ENCODE results near the gene CCDC102A. TPM values are rescaled to one million over a fixed set of nuclear protein-coding genes. Genes with fewer than 3 reads are reported as not detected.

The CCDC102A gene
- total and polyA plus RNA-seq, 2 donors, result 6.8 to 8.7 TPM

DNA sequence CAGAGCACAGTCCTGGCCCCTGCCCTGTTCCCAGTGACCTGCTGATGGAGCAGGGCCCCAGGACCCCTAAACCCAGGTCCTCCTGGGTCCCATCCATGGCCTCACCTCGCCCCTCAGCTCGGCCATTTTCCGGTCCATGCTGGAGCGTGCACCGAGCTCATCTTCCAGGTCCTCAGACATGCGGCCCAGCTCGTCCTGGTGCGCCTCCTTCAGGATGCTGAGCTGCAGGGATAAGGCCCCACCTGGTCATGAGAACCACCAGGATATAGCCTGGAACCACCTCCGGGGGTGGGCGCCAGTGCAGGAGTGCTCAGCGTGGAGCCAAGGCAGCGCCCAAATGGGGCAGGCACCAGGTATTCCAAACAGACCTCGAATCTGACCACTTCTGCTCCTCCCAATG lies 17.9 kb downstream of the CCDC102A start:
- H3K9me3 ChIP-seq (ENCODE audit: control insufficient read depth in 2 of 2, insufficient read depth in 1 of 2, low read length in 1 of 2), result no peaks in the 10 kb centered on the region
- no peaks in the 10 kb centered on the region for H3K27me3 ChIP-seq (ENCODE audit: control insufficient read depth in 2 of 2, insufficient read depth in 1 of 2, low read length in 1 of 2)
- peaks cover 0 to 15% of the 10 kb centered on the region in 2 donors for H3K4me1 ChIP-seq (ENCODE audit: control insufficient read depth in 2 of 2, insufficient read depth in 2 of 2, low read length in 2 of 2)
- no peak for DNase-seq (ENCODE audit: low read depth in 6 of 9, low spot score in 9 of 9)
- no peak overlapping the region for H3K27ac ChIP-seq (ENCODE audit: low read depth in 1 of 2, low read length in 1 of 2)
- H3K4me3 ChIP-seq (ENCODE audit: low read length in 2 of 2), result no peak overlapping the region
- peaks cover 20 to 24% of the 10 kb centered on the region in 2 donors for H3K36me3 ChIP-seq (ENCODE audit: control insufficient read depth in 2 of 2, insufficient read depth in 2 of 2, low read length in 1 of 2)
- WGBS, result 97% methylated on average over 13 of the region's 13 CpGs

DNA sequence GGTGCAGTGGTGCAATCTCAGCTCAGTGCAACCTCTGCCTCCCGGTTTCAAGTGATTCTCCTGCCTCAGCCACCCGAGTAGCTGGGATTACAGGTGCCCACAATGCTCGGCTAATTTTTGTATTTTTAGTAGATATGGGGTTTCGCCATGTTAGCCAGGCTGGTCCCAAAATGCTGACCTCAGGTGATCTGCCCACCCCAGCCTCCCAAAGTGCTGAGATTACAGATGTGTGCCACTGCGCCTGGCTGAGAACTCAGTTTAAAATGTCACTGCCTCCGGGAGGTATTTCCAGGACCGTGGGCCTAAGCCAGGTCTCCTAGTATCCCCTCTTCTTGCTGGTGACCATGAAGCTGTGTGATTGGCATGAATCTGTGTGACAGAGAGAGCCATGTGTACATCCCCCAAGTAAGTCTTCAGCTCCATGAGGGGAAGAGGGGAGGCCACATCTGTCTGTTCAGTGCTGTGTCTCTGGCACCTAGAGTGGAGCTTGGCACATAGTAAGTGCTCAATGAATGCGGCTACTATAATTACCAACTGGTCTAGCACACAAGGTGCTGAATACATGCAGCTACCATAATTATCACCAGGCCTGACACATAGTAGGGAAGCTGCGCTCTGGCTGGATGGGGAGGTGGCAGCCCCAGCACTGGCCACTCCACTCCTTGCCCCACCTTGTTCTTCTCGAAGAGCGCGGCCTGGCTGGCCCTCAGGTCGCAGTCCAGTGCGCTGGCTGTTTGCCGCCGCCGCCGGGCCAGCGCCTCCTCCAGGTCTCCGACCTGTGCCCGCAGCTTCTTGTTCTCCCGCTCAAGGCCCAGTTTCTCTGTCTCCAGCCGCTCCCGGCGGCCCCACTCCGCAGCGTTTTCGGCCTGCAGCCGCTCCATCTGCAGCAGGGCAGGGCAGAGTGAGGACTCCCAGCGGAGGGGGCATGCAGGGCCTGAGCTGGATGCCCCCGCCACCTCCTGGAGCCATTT lies 18.7 kb downstream of the CCDC102A start:
- 99% methylated on average over 31 of the region's 31 CpGs for WGBS
- DNase-seq (ENCODE audit: low read depth in 6 of 9, low spot score in 9 of 9), result no peak

DNA sequence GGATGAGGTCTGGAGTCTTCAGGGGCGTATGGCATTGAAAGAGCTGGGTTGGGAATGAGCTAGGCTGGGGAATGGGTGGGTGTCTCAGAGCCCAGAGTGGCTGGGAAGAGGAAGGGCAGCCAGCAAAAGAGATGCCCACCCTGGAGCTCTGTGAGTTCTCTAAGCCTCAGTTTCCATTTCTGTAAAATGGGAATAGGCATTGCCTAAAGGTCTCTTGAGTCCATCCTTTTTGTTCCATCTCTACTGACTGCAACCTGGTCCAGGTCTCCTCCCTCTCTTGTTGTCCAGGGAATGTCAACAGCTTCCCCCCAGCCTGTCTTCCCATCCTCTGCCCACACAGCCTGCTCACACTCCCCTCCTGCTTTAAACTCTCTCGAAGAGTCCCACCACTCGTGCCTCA lies 19.6 kb downstream of the CCDC102A start:
- H3K9me3 ChIP-seq (ENCODE audit: control insufficient read depth in 2 of 2, insufficient read depth in 1 of 2, low read length in 1 of 2), result no peaks in the 10 kb centered on the region
- H3K27me3 ChIP-seq (ENCODE audit: control insufficient read depth in 2 of 2, insufficient read depth in 1 of 2, low read length in 1 of 2), result no peaks in the 10 kb centered on the region
- DNase-seq (ENCODE audit: low read depth in 6 of 9, low spot score in 9 of 9), result no peak
- 96% methylated on average over 3 of the region's 3 CpGs for WGBS
- no peak overlapping the region for H3K4me3 ChIP-seq (ENCODE audit: low read length in 2 of 2)
- H3K27ac ChIP-seq (ENCODE audit: low read depth in 1 of 2, low read length in 1 of 2), result no peak overlapping the region
- peaks cover 31 to 33% of the 10 kb centered on the region in 2 donors for H3K36me3 ChIP-seq (ENCODE audit: control insufficient read depth in 2 of 2, insufficient read depth in 2 of 2, low read length in 1 of 2)
- H3K4me1 ChIP-seq (ENCODE audit: control insufficient read depth in 2 of 2, insufficient read depth in 2 of 2, low read length in 2 of 2), result peaks cover 0 to 2% of the 10 kb centered on the region in 2 donors

More for the DNA sequence above, 18.7 kb downstream of the CCDC102A start:
- H3K27ac ChIP-seq (ENCODE audit: low read depth in 1 of 2, low read length in 1 of 2), result no peak overlapping the region
- no peaks in the 10 kb centered on the region for H3K9me3 ChIP-seq (ENCODE audit: control insufficient read depth in 2 of 2, insufficient read depth in 1 of 2, low read length in 1 of 2)
- H3K36me3 ChIP-seq (ENCODE audit: control insufficient read depth in 2 of 2, insufficient read depth in 2 of 2, low read length in 1 of 2), result peaks cover 24 to 31% of the 10 kb centered on the region in 2 donors
- H3K4me3 ChIP-seq (ENCODE audit: low read length in 2 of 2), result no peak overlapping the region
- H3K27me3 ChIP-seq (ENCODE audit: control insufficient read depth in 2 of 2, insufficient read depth in 1 of 2, low read length in 1 of 2), result no peaks in the 10 kb centered on the region
- peaks cover 0 to 8% of the 10 kb centered on the region in 2 donors for H3K4me1 ChIP-seq (ENCODE audit: control insufficient read depth in 2 of 2, insufficient read depth in 2 of 2, low read length in 2 of 2)

DNA sequence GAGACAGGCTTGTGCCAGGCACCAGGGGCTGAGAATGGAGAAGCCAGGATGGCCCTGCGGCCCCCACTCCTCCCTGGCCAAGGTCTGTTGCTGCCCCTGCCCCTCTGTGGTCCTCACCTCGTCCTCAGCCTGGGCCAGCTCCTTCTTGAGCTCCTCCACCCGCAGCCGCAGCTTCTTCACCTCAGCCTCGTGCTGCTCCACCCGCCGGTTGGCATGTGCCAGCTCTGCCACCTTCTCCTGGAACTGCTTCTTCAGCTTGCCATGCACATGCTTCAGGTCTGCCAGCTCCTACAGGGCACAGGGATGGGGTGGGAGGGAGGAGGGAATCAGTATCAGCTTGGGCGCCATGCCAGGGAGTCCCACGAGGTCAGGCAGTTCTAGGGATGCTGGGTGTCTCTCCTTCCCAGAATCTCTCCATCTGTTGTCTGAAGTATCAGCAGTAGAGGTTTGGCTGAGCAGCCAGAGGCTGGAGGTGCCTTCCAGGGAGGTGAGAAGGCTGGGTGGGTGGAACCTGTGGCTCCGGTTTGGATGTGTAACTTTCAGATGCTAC lies 20.1 kb downstream of the CCDC102A start:
- H3K27me3 ChIP-seq (ENCODE audit: control insufficient read depth in 2 of 2, insufficient read depth in 1 of 2, low read length in 1 of 2), result no peaks in the 10 kb centered on the region
- H3K4me3 ChIP-seq (ENCODE audit: low read length in 2 of 2), result no peak overlapping the region
- WGBS, result 93% methylated on average over 10 of the region's 10 CpGs
- DNase-seq (ENCODE audit: low read depth in 6 of 9, low spot score in 9 of 9), result no peak
- H3K4me1 ChIP-seq (ENCODE audit: control insufficient read depth in 2 of 2, insufficient read depth in 2 of 2, low read length in 2 of 2), result peaks cover 0 to 2% of the 10 kb centered on the region in 2 donors
- no peaks in the 10 kb centered on the region for H3K9me3 ChIP-seq (ENCODE audit: control insufficient read depth in 2 of 2, insufficient read depth in 1 of 2, low read length in 1 of 2)
- H3K27ac ChIP-seq (ENCODE audit: low read depth in 1 of 2, low read length in 1 of 2), result no peak overlapping the region
- peaks cover 31 to 33% of the 10 kb centered on the region in 2 donors for H3K36me3 ChIP-seq (ENCODE audit: control insufficient read depth in 2 of 2, insufficient read depth in 2 of 2, low read length in 1 of 2)

DNA sequence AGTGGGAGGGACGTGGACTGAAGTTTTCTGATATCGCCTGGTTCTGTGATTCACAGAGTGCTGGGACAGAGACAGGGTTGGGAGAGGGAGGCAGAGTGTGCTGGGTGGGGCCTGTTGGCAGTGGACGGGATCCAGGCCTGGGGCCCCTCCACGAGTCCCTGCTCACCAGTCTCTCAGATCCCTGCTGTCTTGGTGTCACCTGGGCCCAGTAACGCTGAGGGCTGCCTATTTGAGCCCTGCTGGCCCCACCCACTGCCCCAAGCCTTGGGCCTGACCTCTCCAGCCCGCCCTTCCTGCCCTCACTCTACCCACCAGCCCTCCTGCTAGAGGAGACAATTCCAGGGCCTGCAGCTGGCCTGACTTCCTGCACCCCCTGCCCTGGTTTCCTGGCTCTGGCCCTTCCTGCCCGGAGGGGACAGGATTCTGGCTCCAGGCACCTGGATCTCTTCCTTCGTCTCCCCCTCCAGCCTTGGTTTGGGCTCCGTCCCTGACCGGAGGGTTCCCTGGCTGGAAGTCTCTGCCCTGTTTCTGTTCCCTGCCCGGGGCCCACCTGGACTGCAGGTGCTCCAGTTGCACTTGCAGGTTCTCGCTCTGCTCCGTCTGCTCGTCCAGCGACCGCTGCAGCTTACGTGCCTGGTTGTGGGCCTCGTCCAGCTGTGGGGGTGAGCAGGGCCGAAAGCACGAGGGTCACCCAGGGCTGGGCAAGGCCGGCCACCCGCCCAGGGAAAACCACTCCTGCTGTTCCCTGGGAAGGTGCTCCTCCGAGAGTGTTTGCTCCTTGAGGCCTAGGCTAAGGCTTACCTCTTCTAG lies 21.4 kb downstream of the CCDC102A start:
- H3K27me3 ChIP-seq (ENCODE audit: control insufficient read depth in 2 of 2, insufficient read depth in 1 of 2, low read length in 1 of 2), result no peaks in the 10 kb centered on the region
- WGBS, result 97% methylated on average over 23 of the region's 23 CpGs

DNA sequence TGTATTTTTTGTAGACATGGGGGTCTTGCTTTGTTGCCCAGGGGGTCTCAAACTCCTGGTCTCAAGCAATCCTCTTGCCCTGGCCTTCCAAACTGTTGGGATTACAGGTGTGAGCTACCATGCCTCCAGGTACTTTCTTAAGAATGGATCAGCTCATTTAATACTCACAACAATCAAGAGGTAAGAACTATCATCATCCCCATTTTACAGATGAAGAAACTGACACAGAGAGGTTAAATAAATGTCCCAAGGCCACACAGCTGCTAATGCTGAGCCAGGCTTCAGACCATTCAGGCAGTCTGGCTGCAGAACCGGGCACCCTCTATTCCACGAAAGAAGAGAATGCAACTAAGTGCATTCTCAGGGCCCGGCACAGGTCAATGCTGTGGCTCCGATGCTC lies 22.0 kb downstream of the CCDC102A start:
- Histone ChIP-seq H3K36me3 (ENCODE audit: control insufficient read depth in 2 of 2, insufficient read depth in 2 of 2, low read length in 1 of 2) (peaks cover 31 to 33% of the 10 kb centered on the region in 2 donors), H3K27ac (ENCODE audit: low read depth in 1 of 2, low read length in 1 of 2) (no peak overlapping the region), H3K4me3 (ENCODE audit: low read length in 2 of 2) (no peak overlapping the region), H3K27me3 (ENCODE audit: control insufficient read depth in 2 of 2, insufficient read depth in 1 of 2, low read length in 1 of 2) (no peaks in the 10 kb centered on the region), H3K4me1 (ENCODE audit: control insufficient read depth in 2 of 2, insufficient read depth in 2 of 2, low read length in 2 of 2) (peaks cover 0 to 3% of the 10 kb centered on the region in 2 donors), H3K9me3 (ENCODE audit: control insufficient read depth in 2 of 2, insufficient read depth in 1 of 2, low read length in 1 of 2) (no peaks in the 10 kb centered on the region)
- 98% methylated on average over 4 of the region's 4 CpGs for WGBS
- no peak for DNase-seq (ENCODE audit: low read depth in 6 of 9, low spot score in 9 of 9)

More for the DNA sequence above, 21.4 kb downstream of the CCDC102A start:
- H3K27ac ChIP-seq (ENCODE audit: low read depth in 1 of 2, low read length in 1 of 2), result no peak overlapping the region
- H3K9me3 ChIP-seq (ENCODE audit: control insufficient read depth in 2 of 2, insufficient read depth in 1 of 2, low read length in 1 of 2), result no peaks in the 10 kb centered on the region
- DNase-seq (ENCODE audit: low read depth in 6 of 9, low spot score in 9 of 9), result no peak
- peaks cover 31 to 33% of the 10 kb centered on the region in 2 donors for H3K36me3 ChIP-seq (ENCODE audit: control insufficient read depth in 2 of 2, insufficient read depth in 2 of 2, low read length in 1 of 2)
- H3K4me1 ChIP-seq (ENCODE audit: control insufficient read depth in 2 of 2, insufficient read depth in 2 of 2, low read length in 2 of 2), result peaks cover 0 to 5% of the 10 kb centered on the region in 2 donors
- no peak overlapping the region for H3K4me3 ChIP-seq (ENCODE audit: low read length in 2 of 2)

DNA sequence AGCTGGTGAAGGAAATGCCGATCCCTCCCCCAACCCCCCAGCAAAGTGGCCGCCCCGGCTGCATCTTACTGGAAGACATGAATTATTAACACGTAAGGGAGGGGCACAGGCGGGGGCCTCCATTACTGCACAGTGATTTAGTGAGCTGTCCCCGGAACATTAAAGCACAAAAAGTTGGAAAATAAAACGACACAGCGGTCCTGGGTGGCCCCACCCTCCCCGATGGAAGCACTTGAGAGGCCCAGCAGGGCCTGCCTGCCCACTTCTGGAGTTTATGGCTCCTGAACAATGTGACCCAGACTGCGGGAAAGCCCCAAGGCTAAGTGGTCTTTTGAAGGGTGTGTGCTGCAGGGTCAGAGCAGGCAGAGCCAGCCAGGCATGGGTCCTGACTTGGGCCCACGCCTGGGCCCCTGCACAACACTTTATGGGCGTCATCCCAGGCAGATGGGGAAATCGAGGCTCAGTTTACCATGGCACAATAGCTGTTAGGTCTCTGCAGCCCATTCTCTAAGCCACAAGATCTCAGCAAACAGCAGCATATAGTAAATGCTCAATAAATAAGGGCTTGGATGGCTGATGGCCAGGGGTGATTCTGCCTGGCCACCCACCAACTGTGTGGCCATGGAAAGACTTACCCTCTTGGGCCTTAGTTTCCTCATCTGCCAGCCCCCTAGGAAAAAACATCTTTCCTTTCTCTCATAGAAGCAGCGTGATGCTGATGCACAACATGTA lies 22.8 kb downstream of the CCDC102A start:
- no peaks in the 10 kb centered on the region for H3K27me3 ChIP-seq (ENCODE audit: control insufficient read depth in 2 of 2, insufficient read depth in 1 of 2, low read length in 1 of 2)
- no peak for DNase-seq (ENCODE audit: low read depth in 6 of 9, low spot score in 9 of 9)
- H3K9me3 ChIP-seq (ENCODE audit: control insufficient read depth in 2 of 2, insufficient read depth in 1 of 2, low read length in 1 of 2), result no peaks in the 10 kb centered on the region
- WGBS, result 90% methylated on average over 14 of the region's 14 CpGs
- peaks cover 0 to 3% of the 10 kb centered on the region in 2 donors for H3K4me1 ChIP-seq (ENCODE audit: control insufficient read depth in 2 of 2, insufficient read depth in 2 of 2, low read length in 2 of 2)
- peaks cover 31 to 32% of the 10 kb centered on the region in 2 donors for H3K36me3 ChIP-seq (ENCODE audit: control insufficient read depth in 2 of 2, insufficient read depth in 2 of 2, low read length in 1 of 2)
- no peak overlapping the region for H3K4me3 ChIP-seq (ENCODE audit: low read length in 2 of 2)
- H3K27ac ChIP-seq (ENCODE audit: low read depth in 1 of 2, low read length in 1 of 2), result no peak overlapping the region

DNA sequence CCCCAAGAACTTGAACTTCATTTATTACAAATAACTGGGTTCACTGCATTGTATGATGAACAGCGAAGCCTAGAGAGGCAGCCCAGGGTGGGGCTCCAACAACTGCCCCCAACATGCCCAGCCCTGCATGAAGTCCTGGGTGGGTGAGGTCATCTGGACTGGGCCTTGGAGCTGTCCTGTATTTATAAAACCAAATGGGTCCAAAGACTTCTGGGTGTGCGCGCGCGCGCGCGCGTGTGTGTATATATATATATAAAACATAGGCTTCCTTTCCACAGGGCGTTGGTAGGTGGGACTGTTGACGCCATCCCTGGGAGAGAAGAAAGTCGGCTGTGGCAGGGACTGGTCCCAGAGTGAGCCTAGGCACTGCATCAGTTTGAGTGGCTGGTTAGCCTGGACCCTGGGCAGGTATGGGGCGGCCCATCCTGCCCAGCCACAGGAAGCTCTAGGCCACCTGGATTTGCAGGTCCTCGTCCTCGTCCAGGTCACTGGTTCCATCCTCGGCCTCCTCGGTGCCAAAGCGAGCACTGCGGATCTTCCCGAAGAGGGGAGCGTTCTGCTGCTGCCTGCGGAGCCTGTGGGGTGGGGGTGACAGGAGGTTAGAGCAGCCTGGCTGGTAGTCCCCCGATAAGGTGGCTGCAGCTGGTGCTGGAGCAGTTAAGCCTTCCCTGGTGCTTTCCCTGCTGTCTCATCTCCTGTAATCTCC lies 23.9 kb downstream of the CCDC102A start:
- Histone ChIP-seq H3K36me3 (ENCODE audit: control insufficient read depth in 2 of 2, insufficient read depth in 2 of 2, low read length in 1 of 2) (peaks cover 21 to 22% of the 10 kb centered on the region in 2 donors), H3K27me3 (ENCODE audit: control insufficient read depth in 2 of 2, insufficient read depth in 1 of 2, low read length in 1 of 2) (no peaks in the 10 kb centered on the region), H3K4me3 (ENCODE audit: low read length in 2 of 2) (no peak overlapping the region), H3K9me3 (ENCODE audit: control insufficient read depth in 2 of 2, insufficient read depth in 1 of 2, low read length in 1 of 2) (no peaks in the 10 kb centered on the region), H3K4me1 (ENCODE audit: control insufficient read depth in 2 of 2, insufficient read depth in 2 of 2, low read length in 2 of 2) (peaks cover 0 to 3% of the 10 kb centered on the region in 2 donors), H3K27ac (ENCODE audit: low read depth in 1 of 2, low read length in 1 of 2) (peak overlapping the region in 1 of 2 donors; percentile 9)
- no peak for DNase-seq (ENCODE audit: low read depth in 6 of 9, low spot score in 9 of 9)
- 98% methylated on average over 23 of the region's 23 CpGs for WGBS

Measured in thymus (tissue), 11 donors.